Calu3 (cell line): Measurements from ENCODE around the gene CCDC88A. TPM values are rescaled to one million over a fixed set of nuclear protein-coding genes. Genes with fewer than 3 reads are reported as not detected.
"Not testable (repeated sequence)": the region's sequence is repeated elsewhere in the genome, so short reads cannot be mapped to it uniquely, and the experiment has no call there.

Experiments
- BruUV-seq: library from RNA; stranded (reverse); fragments of 400-500 nt; replicated peaks from 2 replicates; lab custom pipeline; 2021; lab: Mats Ljungman, UMichigan
- CTCF ChIA-PET: fragments of 300-600 bp; sonication (Branson Sonifier 250); formaldehyde crosslinking; loops from one replicate; lab custom pipeline; 2022; ENCODE audit warnings: antibody characterized with exemption; lab: Charles Lee
- DNase-seq: peaks from one replicate; pipeline ENCODE4 v3.0.0; 2022
- H3K27ac Mint-ChIP-seq: one replicate; pipeline ENCODE4 v1.8.0; 2022; ENCODE audit warnings: mixed read lengths; ENCODE audit not compliant: unreplicated experiment
- H3K27me3 Mint-ChIP-seq: one replicate; pipeline ENCODE4 v1.8.0; 2022; ENCODE audit warnings: mixed read lengths; ENCODE audit not compliant: unreplicated experiment
- H3K36me3 Mint-ChIP-seq: one replicate; pipeline ENCODE4 v1.8.0; 2022; ENCODE audit warnings: mild to moderate bottlenecking, moderate library complexity, mixed read lengths; ENCODE audit not compliant: insufficient read depth, unreplicated experiment
- H3K4me1 Mint-ChIP-seq: one replicate; pipeline ENCODE4 v1.8.0; 2022; ENCODE audit warnings: mild to moderate bottlenecking, low read depth, mixed read lengths; ENCODE audit not compliant: unreplicated experiment
- H3K4me3 Mint-ChIP-seq: one replicate; pipeline ENCODE4 v1.8.0; 2022; ENCODE audit warnings: mild to moderate bottlenecking, low read depth, moderate library complexity, mixed read lengths; ENCODE audit not compliant: unreplicated experiment
- H3K9me3 Mint-ChIP-seq: one replicate; pipeline ENCODE4 v1.8.0; 2022; ENCODE audit warnings: low read depth, mixed read lengths; ENCODE audit not compliant: unreplicated experiment
- intact Hi-C: fragments of 100-400 bp; cut with micrococcal nuclease; formaldehyde crosslinking; loops from one replicate; pipeline ENCODE4 v1.10.0; 2022; ENCODE audit not compliant: unreplicated experiment
- total RNA-seq: library from RNA; stranded (reverse); gene quantifications from 2 replicates; pipeline ENCODE4 v1.2.3, GENCODE V29; 2022
- TF ChIP-seq, protein P1 (sequence below): fragments of 200-600 bp; IDR thresholded peaks from one replicate; pipeline ENCODE4 v1.8.0; 2022; ENCODE audit warnings: antibody characterized with exemption; ENCODE audit not compliant: unreplicated experiment

The CCDC88A gene
- total RNA-seq, 1 experiment from 2014 or later, result 49.7 TPM

DNA sequence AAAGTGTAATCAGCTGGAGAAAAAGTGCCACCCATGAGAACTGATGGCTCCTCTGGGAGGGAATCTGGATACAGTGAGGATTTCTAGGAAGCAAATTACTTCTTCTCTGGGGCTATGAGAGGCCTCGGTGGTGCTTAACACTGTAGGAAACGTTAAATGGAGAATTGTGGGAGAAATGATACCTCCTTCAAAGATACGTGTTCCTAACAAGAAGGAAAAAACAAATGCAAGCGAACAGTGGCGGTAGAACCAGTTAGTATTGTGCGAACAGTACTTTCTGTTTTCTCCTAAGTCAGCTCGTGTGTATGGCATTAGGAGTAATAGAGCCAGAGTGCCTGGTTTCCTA is 150.0 kb downstream of the CCDC88A start:
- Mint-ChIP-seq H3K9me3 (no peaks in the 10 kb centered on the region), H3K4me3 (peak overlapping the region; percentile 66), H3K27me3 (no peaks in the 10 kb centered on the region), H3K4me1 (no peaks in the 10 kb centered on the region), H3K36me3 (peaks cover 27% of the 10 kb centered on the region), H3K27ac (peak overlapping the region; percentile 64)
- intact Hi-C loops, result no loop called here
- TSS peak; percentile 88 for BruUV-seq
- no peak for DNase-seq
- CTCF ChIA-PET, result no interaction called here
- TF ChIP-seq, protein P1, sequence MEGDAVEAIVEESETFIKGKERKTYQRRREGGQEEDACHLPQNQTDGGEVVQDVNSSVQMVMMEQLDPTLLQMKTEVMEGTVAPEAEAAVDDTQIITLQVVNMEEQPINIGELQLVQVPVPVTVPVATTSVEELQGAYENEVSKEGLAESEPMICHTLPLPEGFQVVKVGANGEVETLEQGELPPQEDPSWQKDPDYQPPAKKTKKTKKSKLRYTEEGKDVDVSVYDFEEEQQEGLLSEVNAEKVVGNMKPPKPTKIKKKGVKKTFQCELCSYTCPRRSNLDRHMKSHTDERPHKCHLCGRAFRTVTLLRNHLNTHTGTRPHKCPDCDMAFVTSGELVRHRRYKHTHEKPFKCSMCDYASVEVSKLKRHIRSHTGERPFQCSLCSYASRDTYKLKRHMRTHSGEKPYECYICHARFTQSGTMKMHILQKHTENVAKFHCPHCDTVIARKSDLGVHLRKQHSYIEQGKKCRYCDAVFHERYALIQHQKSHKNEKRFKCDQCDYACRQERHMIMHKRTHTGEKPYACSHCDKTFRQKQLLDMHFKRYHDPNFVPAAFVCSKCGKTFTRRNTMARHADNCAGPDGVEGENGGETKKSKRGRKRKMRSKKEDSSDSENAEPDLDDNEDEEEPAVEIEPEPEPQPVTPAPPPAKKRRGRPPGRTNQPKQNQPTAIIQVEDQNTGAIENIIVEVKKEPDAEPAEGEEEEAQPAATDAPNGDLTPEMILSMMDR, result no peak

DNA sequence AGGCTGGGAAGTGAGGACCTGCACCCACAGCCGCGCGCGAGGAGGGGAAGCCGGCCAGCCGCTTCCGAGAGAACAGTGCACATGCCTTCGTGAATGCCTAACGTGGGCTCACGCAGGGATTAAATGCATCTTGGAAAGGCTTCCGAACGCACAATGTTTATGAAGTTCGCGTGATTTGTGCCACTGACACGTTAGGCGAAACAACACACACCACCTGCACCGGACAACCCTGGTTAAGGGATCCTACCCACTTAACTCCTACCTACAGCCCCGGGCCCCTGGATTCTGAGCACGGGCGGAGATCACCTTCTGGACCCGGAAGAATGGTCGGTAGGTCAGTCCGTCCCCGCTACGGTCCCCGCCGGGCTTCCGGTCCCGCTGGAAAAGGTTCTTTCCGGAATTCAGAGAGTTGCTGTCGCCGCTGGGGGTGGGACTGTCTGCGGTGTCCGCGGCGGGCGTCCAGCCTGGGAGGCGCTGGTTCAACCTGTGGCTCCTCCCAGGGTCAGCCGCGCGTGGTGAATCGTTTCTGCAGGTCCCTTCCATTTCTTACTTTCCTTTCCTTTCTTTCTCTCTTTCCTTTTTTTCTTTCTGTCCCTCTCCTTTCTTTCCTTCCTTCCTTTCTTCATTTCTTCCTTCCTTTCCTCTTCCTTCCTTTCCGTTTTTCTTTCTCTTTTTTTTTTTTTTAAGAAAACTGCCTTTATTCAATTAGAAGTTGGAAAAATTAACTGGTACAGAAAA is 150.6 kb downstream of the CCDC88A start, which contains the start of gene MTIF2:
Gene MTIF2, minus strand, starts transcription at position 325 of the 738 bp plus-strand sequence. CDS start 5,373 bp downstream, outside the sequence.
- Mint-ChIP-seq H3K4me3 (peak within 1 kb of the TSS; percentile 66), H3K4me1 (no peaks in the 10 kb centered on the region), H3K9me3 (no peaks in the 10 kb centered on the region), H3K36me3 (peaks cover 27% of the 10 kb centered on the region), H3K27me3 (no peaks in the 10 kb centered on the region), H3K27ac (peak within 1 kb of the TSS; percentile 64)
- DNase-seq, result peak; percentile 97
- TF ChIP-seq, protein P1, result no peak
- TSS peak; percentile 87 for BruUV-seq
- intact Hi-C loops, result no loop called here
- CTCF ChIA-PET, result interaction anchor here (0.6 kb wide), 1 partner anchor 156 kb away, joined by 7 read pairs; no protein-coding TSS in a partner anchor

DNA sequence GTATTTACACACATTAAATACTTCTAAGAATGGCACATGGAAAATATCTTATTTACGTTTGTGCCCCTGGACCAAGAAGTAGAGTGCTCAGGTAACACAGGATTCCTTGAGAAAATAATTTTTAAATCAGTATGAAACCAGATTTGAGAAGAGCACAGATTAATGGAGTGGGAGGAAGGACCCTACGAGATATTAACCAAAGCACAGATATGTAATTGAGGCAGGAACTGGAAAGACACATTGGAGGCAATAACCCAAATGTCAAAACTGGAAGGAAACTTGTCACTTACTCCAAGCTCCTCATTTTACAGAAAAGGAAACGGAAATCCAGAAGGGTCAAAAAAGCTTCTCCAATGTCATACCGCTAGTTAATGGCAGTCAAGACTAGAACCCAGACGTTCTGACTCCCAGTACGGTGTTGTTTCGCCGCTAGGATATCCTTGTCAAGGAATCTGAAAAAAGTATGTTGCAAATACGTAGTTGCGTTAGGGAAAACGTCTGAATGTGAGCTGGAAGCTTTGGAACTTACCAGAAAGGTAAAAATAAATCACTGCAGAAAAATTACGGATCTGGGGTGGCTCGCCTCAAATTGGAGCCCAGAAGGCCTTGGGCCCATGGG is 151.3 kb downstream of the CCDC88A start:
- peak overlapping the region; percentile 66 for H3K4me3 Mint-ChIP-seq
- H3K27ac Mint-ChIP-seq, result peak overlapping the region; percentile 64
- intact Hi-C loops, result no loop called here
- BruUV-seq, result no TSS peak
- CTCF ChIA-PET, result interaction anchor here (0.6 kb wide), 1 partner anchor 156 kb away, joined by 7 read pairs; no protein-coding TSS in a partner anchor
- TF ChIP-seq, protein P1, result no peak
- peaks cover 27% of the 10 kb centered on the region for H3K36me3 Mint-ChIP-seq
- no peaks in the 10 kb centered on the region for H3K27me3 Mint-ChIP-seq
- no peaks in the 10 kb centered on the region for H3K4me1 Mint-ChIP-seq
- no peak for DNase-seq
- H3K9me3 Mint-ChIP-seq, result no peaks in the 10 kb centered on the region

DNA sequence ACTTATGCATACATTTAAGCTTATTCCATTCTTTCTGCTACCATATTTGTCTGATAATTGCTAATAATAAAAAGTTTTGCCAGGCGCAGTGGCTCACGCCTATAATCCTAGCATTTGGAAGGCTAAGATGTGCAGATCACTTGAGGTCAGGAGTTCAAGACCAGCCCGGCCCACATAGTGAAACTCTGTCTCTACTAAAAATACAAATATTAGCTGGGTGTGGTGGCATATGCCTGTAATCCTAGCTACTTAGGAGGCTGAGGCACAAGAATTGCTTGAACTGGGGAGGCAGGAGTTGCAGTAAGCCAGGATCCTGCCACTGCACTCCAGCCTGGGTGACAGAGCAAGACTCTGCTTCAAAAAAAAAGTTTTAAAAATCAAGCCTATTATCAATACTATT is 160.1 kb downstream of the CCDC88A start:
- H3K4me3 Mint-ChIP-seq, H3K27ac Mint-ChIP-seq, H3K27me3 Mint-ChIP-seq, DNase-seq, intact Hi-C loops, H3K4me1 Mint-ChIP-seq, BruUV-seq, H3K9me3 Mint-ChIP-seq: not testable (repeated sequence)
- H3K36me3 Mint-ChIP-seq, result peaks cover 26% of the 10 kb centered on the region
- CTCF ChIA-PET, result interaction anchor here (0.7 kb wide), 1 partner anchor 438 kb away, joined by 3 read pairs; no protein-coding TSS in a partner anchor
